Stomach (tissue), 9 donors: ENCODE results near the gene NDEL1. TPM values are rescaled to one million over a fixed set of nuclear protein-coding genes. Genes with fewer than 3 reads are reported as not detected.

ENCODE experiments used
- DNase-seq, 2 donors: peaks; one replicate each; pipeline versions ENCODE4 v3.0.0 to v3.0.0-alpha.2; 2013 to 2019
- H3K27ac ChIP-seq, 5 donors: fragments of 200-600 bp in 4 of 5; sonication (generic) in 4 of 5; one replicate each; pipeline ENCODE4 v1.5.1; 2013 to 2019; ENCODE audit warnings: mild to moderate bottlenecking in 1 of 5, moderate library complexity in 1 of 5
- H3K27me3 ChIP-seq, 3 donors: fragments of 200-600 bp; sonication (generic); one replicate each; pipeline ENCODE4 v1.5.1; 2017 to 2019; ENCODE audit warnings: mixed run types in 1 of 3
- H3K36me3 ChIP-seq, 4 donors: fragments of 200-600 bp; sonication (generic); 1 replicate in 3 of 4; 2 replicates in 1 of 4; pipeline ENCODE4 v1.5.1; 2016 to 2019
- H3K4me1 ChIP-seq, 4 donors: fragments of 200-600 bp; sonication (generic); one replicate each; pipeline ENCODE4 v1.5.1; 2016 to 2019
- H3K4me3 ChIP-seq, 4 donors: fragments of 200-600 bp; sonication (generic) in 3 of 4; one replicate each; pipeline ENCODE4 v1.5.1; 2016 to 2019; ENCODE audit warnings: mild to moderate bottlenecking in 1 of 4
- H3K9me3 ChIP-seq, 4 donors: fragments of 200-600 bp; sonication (generic); one replicate each; pipeline ENCODE4 v1.5.1; 2016 to 2019
- EP300 ChIP-seq: sonication (generic); formaldehyde crosslinking; IDR thresholded peaks from one replicate; pipeline ENCODE4 v1.6.1; 2017; ENCODE audit warnings: antibody characterized with exemption
- POLR2A ChIP-seq, 4 donors: fragments of 450-650 bp; IDR thresholded peaks; one replicate each; pipeline ENCODE4 v1.6.1; 2016; ENCODE audit warnings: antibody characterized with exemption in 4 of 4, control low read depth in 2 of 4, mild to moderate bottlenecking in 1 of 4, moderate library complexity in 1 of 4
- POLR2AphosphoS5 ChIP-seq, 3 donors: sonication (generic); formaldehyde crosslinking; IDR thresholded peaks; one replicate each; pipeline ENCODE4 v1.6.1; 2016; ENCODE audit warnings: antibody characterized with exemption in 3 of 3
- WGBS, 5 donors: extraction: QIAGEN DNeasy Blood & Tissue Kit in 3 of 5; methylation state at CpG; one replicate each; pipeline versions ENCODE4 v1.1.5 to v1.1.7; 2013 to 2018; 5-methylcytosine and 5-hydroxymethylcytosine counted together
- intact Hi-C: fragments of 100-400 bp; cut with DNase I; formaldehyde crosslinking; loops from one replicate; pipeline ENCODE4 v1.15.1; 2023; ENCODE audit warnings: low total_unique reads
- polyA plus RNA-seq, 3 donors: library from polyadenylated mRNA; stranded (reverse); fragments of 200-250 nt; gene quantifications; one replicate each; pipeline ENCODE4 v1.2.3, GENCODE V29; 2013
- total RNA-seq, 5 donors: library from RNA; depleted of rRNA; stranded (reverse); fragments of >200 nt; gene quantifications; one replicate each; pipeline versions ENCODE4 v1.1.0 to v1.2.3, GENCODE V29; 2014 to 2016
- TF ChIP-seq, protein P1 (sequence below), 7 experiments: fragments of 450-650 bp in 4 of 7; fragments of 200-600 bp in 3 of 7; sonication (generic) in 3 of 7; IDR thresholded peaks; one replicate each; pipeline ENCODE4 v1.5.1; 2016 to 2019; ENCODE audit warnings: antibody characterized with exemption in 7 of 7, control low read depth in 2 of 7, mild to moderate bottlenecking in 1 of 7
- donor health status: healthy with polysubstance abuse.
- donor health status: Bipolar disorder and iron deficiency.
- donor health status: healthy.

Gene NDEL1
- total and polyA plus RNA-seq, 8 donors, result 12.8 to 102 (median 42.9) TPM

DNA sequence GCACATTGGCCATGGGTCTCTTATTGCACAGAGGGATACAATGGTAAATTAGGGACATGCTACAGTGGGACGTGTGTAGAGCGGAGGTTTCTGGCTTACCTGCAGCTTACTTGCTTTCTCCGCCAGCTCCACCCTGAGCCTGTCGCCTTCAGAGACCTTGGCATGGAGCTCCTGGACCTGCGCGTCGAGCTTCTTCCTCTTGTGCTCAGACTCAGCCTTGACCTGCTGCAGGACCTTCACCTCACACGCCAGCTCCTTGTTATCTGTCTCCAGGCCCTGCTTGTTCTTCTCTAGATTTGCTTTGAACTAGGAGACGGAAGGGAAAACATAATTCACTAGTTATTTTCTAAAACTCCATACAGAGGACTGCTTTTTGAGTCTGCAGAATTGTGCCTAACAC is 63.5 kb downstream of the NDEL1 start:
- H3K36me3 ChIP-seq, result peaks cover 0 to 74% (median 38%) of the 10 kb centered on the region in 4 donors
- no peak overlapping the region for H3K4me3 ChIP-seq
- TF ChIP-seq EP300, result no peak
- TF ChIP-seq, protein P1, sequence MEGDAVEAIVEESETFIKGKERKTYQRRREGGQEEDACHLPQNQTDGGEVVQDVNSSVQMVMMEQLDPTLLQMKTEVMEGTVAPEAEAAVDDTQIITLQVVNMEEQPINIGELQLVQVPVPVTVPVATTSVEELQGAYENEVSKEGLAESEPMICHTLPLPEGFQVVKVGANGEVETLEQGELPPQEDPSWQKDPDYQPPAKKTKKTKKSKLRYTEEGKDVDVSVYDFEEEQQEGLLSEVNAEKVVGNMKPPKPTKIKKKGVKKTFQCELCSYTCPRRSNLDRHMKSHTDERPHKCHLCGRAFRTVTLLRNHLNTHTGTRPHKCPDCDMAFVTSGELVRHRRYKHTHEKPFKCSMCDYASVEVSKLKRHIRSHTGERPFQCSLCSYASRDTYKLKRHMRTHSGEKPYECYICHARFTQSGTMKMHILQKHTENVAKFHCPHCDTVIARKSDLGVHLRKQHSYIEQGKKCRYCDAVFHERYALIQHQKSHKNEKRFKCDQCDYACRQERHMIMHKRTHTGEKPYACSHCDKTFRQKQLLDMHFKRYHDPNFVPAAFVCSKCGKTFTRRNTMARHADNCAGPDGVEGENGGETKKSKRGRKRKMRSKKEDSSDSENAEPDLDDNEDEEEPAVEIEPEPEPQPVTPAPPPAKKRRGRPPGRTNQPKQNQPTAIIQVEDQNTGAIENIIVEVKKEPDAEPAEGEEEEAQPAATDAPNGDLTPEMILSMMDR (IDR thresholded peaks at IDR 0.05), result no peak
- no peak for TF ChIP-seq POLR2A (IDR thresholded peaks at IDR 0.05)
- TF ChIP-seq POLR2AphosphoS5 (IDR thresholded peaks at IDR 0.05), result no peak
- DNase-seq, result no peak
- H3K9me3 ChIP-seq, result no peaks in the 10 kb centered on the region
- intact Hi-C loops, result no loop called here
- H3K27ac ChIP-seq, result no peak overlapping the region
- no peaks in the 10 kb centered on the region for H3K27me3 ChIP-seq
- WGBS, 5 donors, result 86 to 96% (median 91%) methylated on average over 9 of the region's 9 CpGs
- H3K4me1 ChIP-seq, result no peaks in the 10 kb centered on the region

DNA sequence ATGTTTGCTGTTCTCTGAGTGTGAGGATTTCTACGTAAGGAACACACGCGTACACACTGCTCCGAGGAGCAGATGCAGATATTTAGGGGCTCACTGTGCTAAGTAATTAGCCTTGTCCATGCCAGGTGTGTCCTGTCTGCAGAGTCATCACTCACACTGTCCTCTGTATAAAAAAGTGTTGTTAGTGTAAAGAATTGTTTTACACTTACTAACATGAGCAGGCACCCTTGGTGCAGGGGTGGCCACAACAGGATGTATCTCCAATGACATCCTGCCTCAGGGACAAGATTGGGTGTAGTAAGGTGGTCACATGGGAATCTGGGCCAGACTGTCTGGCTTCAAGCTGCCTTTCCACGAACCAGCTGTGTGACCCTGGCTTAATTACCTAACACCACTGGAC is 63.9 kb downstream of the NDEL1 start:
- intact Hi-C loops, result no loop called here
- Histone ChIP-seq H3K4me3 (no peak overlapping the region), H3K36me3 (peaks cover 0 to 74% (median 41%) of the 10 kb centered on the region in 4 donors), H3K4me1 (no peaks in the 10 kb centered on the region), H3K27ac (no peak overlapping the region), H3K9me3 (no peaks in the 10 kb centered on the region), H3K27me3 (no peaks in the 10 kb centered on the region)
- TF ChIP-seq POLR2A (IDR thresholded peaks at IDR 0.05) (no peak), EP300 (no peak), POLR2AphosphoS5 (IDR thresholded peaks at IDR 0.05) (no peak)
- TF ChIP-seq, protein P1 (IDR thresholded peaks at IDR 0.05), result no peak
- no peak for DNase-seq
- WGBS, 5 donors, result 77 to 91% (median 86%) methylated on average over 5 of the region's 5 CpGs

DNA sequence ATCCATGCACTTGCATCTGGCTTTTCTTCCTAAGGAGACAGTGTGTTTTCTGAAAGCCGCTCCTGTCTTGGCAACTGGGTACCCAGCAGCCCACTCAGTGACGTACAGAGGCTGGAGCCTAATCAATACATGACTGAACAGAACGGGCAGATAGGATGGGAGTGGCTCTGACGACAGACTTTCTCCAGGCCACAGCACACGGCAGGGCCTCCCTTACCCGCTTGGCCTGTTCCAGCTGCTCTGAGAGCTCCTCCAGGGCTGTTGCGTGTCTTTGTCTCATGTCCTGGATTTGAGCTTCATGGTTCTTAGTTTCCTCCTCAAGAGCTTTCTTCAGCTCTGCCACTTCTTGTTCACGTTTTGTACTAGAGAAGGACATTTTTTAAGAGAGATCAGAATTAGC is 64.9 kb downstream of the NDEL1 start:
- 77 to 89% (median 86%) methylated on average over 8 of the region's 8 CpGs for WGBS, 5 donors
- intact Hi-C loops, result no loop called here
- peaks cover 0 to 72% (median 47%) of the 10 kb centered on the region in 4 donors for H3K36me3 ChIP-seq

DNA sequence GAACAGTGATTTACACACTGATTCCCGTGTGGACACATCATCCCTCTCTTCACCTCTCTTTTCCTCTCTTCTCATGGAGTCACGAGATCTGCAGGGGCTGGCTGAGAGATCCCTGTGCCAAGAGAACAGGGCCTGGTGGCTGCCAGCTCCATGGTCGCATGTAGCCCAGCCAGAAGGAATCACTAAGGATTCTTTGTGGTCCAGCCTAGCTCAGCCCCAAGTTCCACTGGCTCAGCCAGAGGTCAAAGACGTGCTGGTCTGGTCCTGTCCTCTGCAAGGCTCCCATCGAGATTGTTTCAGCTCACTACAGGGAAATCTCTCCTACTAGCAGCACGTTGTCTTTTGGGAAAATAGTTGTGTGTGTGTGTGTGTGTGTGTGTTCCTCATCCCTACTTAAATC is 66.4 kb downstream of the NDEL1 start:
- Histone ChIP-seq H3K9me3 (no peaks in the 10 kb centered on the region), H3K27me3 (no peaks in the 10 kb centered on the region), H3K4me3 (no peak overlapping the region), H3K27ac (no peak overlapping the region), H3K4me1 (no peaks in the 10 kb centered on the region), H3K36me3 (peaks cover 0 to 72% (median 49%) of the 10 kb centered on the region in 4 donors)
- 81 to 86% (median 82%) methylated on average over 6 of the region's 6 CpGs for WGBS, 5 donors
- no peak for DNase-seq
- intact Hi-C loops, result no loop called here
- TF ChIP-seq, protein P1 (IDR thresholded peaks at IDR 0.05), result no peak
- TF ChIP-seq POLR2A (IDR thresholded peaks at IDR 0.05) (no peak), POLR2AphosphoS5 (IDR thresholded peaks at IDR 0.05) (no peak), EP300 (no peak)

More for the DNA sequence above, 64.9 kb downstream of the NDEL1 start:
- Histone ChIP-seq H3K27ac (no peak overlapping the region), H3K27me3 (no peaks in the 10 kb centered on the region), H3K4me3 (no peak overlapping the region), H3K9me3 (no peaks in the 10 kb centered on the region), H3K4me1 (no peaks in the 10 kb centered on the region)
- TF ChIP-seq POLR2AphosphoS5 (IDR thresholded peaks at IDR 0.05) (no peak), EP300 (no peak), POLR2A (IDR thresholded peaks at IDR 0.05) (no peak)
- TF ChIP-seq, protein P1 (IDR thresholded peaks at IDR 0.05), result no peak
- DNase-seq, result no peak
